Stimulated activated CD8-positive, alpha-beta memory T cell treated with anti-CD3 and anti-CD28 coated beads, Interleukin-7, amount 100 ng/mL, for 4 hours (primary cell): ENCODE measurements around the gene MROH8.
A peak's percentile ranks its signal among the peaks of the same experiment; 100 is the strongest.
"Not testable (repeated sequence)": the region's sequence is repeated elsewhere in the genome, so short reads cannot be mapped to it uniquely, and the experiment has no call there.

Source experiments
- DNase-seq, 2 donors: peaks; one replicate each; pipeline ENCODE4 v3.0.0-alpha.2; 2020; ENCODE audit warnings: low read depth in 2 of 2

The MROH8 gene

DNA sequence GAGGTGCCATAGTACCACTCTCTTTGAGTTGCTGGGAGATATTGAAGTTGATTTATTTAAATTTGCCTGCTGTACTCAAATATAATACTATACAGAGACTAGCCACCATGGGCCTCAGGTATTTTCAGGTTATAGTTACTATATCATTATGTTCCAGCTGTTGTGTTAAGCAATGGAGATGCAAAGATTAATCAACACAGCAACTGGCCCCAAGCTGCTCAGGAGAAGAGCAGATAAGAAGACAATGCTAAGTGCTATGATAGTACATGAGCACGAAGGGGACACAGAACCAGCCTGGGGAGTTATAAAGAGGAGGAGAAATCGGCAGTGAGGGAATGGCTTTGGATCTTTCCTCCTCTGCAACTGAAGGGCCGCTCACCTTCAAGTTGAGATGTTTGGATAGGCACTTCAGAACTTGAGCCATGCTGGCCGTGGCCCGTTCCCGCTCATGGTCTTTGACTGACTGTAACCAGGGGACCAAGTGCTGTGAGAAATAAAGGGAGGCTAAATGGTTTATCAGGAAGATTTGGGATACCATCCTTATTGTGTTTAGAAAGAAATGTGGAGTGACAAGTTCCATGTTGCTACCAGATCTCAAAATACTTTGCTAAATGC, 24.6 kb downstream of the MROH8 start:
- no peak for DNase-seq

DNA sequence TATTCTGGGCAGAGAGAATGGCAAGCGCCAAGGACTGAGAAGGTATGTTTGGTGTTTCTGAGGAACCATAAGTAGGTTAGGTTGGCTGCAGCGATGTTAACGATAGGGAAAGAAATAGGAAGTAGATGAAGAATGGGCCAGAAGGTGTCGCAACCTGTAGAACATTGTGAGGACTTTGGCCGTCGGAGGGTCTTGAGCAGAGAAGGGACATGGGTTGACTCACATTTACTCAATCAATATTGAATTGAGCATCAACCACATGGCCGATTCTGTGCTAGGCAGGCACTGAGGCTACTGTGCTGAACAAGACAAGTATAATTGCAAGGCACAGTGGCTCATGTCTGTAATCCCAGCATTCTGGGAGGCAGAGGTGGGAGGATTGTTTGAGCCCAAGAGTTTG, 27.1 kb downstream of the MROH8 start:
- no peak for DNase-seq

- no peak for DNase-seq
Measured at GRCh38 chr20:37151529-37151928, 27.8 kb downstream of the MROH8 start.

DNA sequence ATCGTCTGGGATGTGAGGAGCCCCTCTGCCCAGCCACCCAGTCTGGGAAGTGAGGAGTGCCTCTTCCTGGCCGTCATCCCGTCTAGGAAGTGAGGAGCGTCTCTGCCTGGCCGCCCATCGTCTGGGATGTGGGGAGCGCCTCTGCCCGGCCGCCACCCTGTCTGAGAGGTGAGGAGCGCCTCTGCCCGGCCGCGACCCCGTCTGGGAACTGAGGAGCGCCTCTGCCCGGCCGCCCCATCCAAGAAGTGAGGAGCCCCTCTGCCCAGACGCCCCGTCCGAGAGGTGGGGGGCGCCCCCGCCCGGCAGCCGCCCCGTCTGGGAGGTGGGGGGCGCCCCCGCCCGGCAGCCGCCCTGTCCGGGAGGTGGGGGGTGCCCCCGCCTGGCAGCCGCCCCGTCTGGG, 28.5 kb downstream of the MROH8 start:
- DNase-seq, result not testable (repeated sequence)

DNA sequence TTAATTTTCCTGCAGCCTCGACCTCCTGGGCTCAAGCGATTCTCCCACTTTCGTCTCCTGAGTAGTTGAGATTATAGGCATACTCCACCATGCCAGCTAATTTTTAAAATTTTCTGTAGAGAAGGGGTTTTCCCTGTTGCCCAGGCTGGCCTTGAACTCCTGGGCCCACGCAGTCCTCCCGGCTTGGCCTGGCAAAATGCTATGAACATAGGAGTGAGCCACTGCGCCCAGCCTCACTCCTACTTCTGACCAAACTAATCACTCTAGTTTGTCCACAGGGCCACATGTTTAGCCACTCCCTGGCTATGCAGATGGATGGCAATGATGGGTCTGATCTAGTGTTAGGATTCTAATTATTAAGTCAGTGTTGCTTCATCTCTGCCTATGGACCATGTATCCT, 32.1 kb downstream of the MROH8 start:
- DNase-seq, result no peak

GRCh38 chr20:37144856-37145404, 34.4 kb downstream of the MROH8 start:
- no peak for DNase-seq

GRCh38 chr20:37142708-37143107, 36.6 kb downstream of the MROH8 start:
- no peak for DNase-seq

- DNase-seq, result no peak
Measured at GRCh38 chr20:37137547-37137946, 41.8 kb downstream of the MROH8 start.

- DNase-seq, result no peak
Measured at GRCh38 chr20:37133952-37134351, 45.4 kb downstream of the MROH8 start.

DNA sequence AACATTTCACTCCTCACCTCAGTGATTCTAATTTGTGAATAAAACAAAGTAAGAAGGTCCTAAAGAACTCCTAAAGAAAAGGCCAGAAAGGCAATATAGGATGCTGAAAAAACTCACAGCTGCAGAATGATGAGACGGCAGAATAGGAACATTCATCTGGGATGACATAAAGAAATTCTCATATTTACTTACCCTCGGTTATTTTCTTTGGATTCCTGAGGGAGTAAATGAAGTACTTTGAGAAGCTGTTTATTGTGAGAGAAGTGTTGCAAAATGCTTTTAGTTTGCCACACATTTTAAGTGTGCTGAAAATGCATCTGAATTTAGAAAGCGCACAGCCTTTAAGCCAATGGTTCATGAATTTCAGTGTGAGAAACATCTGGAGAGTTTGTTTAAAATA, 47.9 kb downstream of the MROH8 start:
- no peak for DNase-seq

- DNase-seq, result no peak
Measured at GRCh38 chr20:37128803-37129202, 50.5 kb downstream of the MROH8 start.

- not testable (repeated sequence) for DNase-seq
Measured at GRCh38 chr20:37126290-37126689, 53.1 kb downstream of the MROH8 start.

GRCh38 chr20:37123441-37123840, 55.9 kb downstream of the MROH8 start:
- no peak for DNase-seq

GRCh38 chr20:37120497-37120896, 58.9 kb downstream of the MROH8 start:
- DNase-seq, result no peak

DNA sequence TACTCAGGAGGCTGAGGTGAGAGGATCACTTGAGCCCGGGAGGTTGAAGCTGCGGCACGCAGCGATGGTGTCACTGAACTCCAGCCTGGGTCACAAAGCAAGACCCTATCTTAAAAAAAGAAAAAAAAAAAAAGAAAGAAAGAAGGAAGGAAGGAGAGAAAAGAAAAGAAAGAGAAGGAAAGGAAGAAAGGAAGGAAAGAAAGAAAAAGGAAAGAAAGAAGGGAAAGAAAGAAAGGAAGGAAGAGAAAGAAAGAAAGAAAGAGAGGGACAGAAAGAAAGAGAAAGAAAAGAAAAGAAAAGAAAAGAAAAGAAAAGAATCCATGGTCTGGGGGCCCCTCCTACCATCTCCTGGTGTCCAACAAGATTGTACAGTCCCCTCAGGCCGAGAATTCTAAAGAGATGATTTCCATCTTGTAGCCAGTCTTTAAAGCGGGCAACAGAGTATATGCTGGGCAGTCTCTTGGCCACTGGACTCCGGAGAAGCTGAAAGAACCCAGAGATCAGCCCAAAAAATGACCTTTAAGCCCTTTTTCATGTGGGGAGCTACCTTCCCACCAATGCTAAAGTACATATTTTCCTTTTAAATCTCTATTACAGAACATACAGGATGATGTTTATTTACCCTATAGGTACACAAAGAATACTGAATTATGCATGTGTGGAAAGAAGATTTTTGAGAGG, 59.9 kb downstream of the MROH8 start:
- DNase-seq, result no peak

DNA sequence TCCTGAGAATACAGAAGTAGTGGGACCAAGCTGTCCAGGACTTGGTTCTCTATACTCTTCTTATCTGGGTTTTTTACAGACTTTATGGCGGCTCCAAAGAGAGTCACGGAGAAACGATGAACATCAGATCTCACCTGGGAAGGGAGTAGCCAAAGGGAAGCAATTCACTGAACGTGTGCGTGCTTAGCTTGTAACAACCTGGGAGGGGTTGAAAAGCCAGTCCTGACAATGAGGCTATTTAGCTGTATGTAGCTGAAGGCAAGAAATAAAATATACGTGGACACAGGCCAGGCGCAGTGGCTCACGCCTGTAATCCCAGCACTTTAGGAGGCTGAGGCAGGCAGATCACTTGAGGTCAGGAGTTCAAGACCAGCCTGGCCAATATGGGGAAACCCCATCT, 65.3 kb downstream of the MROH8 start:
- DNase-seq, result no peak

DNA sequence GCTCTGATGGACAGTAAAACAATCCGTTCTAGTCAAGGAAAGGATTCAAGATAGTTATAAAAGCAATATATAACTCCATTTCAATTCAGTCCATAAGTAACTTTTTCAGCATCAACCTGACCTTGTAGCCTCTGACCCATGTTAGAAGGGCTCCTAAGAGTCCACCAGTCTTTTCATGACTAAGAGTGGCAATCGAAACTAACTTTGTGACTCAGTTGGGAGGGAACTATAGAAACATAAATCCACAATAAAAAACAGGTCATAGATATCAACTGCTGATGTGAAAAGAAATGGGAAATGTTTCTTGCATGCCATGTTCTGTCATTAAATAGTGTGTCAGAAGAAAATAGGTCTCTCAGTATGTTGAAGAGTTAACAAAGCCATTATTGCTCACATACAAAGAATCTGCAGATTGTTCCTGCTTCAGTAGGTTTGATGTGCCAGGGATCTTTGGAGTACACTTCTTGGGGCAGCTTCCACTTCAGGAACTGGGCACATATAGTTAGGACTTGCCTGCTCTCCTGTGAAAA, 67.4 kb downstream of the MROH8 start:
- no peak for DNase-seq

DNA sequence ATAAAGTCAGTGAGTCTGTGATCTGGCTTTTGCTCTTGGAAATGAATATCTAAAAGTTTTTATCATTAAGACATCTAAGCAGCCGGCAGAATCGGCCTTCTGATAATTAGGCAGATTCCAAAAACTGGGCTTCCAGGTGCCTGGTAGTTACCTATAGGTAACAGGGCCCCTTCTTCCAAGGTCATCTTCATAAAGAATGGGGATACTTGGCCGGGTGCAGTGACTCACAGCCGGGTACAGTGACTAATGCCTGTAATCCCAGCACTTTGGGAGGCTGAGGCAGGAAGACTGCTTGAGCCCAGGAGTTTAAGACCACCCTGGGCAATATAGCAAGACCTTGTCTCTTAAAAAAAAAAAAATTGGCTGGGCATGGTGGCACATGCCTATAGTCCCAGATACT, 70.7 kb downstream of the MROH8 start:
- no peak for DNase-seq

DNA sequence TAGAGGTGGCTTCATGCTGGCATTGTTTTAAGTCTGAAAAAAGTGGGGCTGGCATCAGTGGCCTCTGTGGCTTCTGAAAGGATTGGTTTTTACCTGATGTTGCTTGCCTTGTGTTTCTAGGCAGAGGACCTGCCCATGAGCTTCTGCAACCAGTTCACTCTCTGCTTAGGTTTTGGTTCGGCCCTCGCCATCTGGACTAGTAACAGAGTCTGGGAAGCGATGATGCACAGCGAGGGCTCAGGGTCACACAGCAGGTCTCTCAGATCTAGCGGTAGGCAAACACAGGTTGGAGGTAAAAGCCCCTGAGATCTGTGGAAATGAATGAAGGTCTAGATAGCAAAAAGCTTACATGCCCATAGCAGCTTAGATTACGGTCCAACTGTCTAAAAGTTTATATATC, 76.8 kb downstream of the MROH8 start:
- DNase-seq, result no peak

GRCh38 chr20:37096415-37097041, 82.8 kb downstream of the MROH8 start:
- DNase-seq, result no peak

- DNase-seq, result peak; percentile 65 to 76
Measured at GRCh38 chr20:37095599-37096414, 83.5 kb downstream of the MROH8 start, which contains the start of gene RBL1. TSS of gene RBL1 (minus strand) at chr20:37095997. CDS start at chr20:37095928, 69 bp downstream.

- peak in 1 of 2 donors; percentile 3 for DNase-seq
Measured at GRCh38 chr20:37095108-37095598, 84.2 kb downstream of the MROH8 start.
